ENCODE results near the gene DLX3.

DNA sequence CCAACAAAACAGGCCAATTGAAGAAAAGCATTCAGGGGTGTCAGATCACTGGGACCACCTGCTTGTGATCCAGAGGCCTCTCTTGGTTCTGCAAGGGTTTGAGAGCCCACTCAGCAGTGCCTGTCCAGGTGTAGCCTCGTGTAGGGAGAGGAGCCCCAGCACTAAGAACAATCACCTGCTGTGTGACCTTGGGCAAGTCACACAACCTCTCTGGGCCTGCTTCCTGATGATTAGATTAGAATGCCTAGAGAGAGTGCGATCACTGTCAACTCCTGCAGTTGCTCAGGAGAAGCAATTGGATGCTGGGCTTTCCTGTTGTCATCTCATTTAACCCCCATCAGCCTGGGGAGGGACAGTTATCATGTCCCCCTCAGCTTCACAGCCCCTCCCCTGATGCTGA is 10.2 kb downstream of the DLX3 start:
- TF ChIP-seq EP300 (IDR thresholded peaks at IDR 0.05; ENCODE audit: borderline replicate concordance) (no peak), CEBPB (IDR thresholded peaks at IDR 0.05) (no peak)

Measured in Ishikawa (cell line).